Calu3 (cell line): Measurements from ENCODE around the gene TMEM258. TPM values are rescaled to one million over a fixed set of nuclear protein-coding genes. Genes with fewer than 3 reads are reported as not detected.

Experiments
- BruUV-seq: library from RNA; stranded (reverse); fragments of 400-500 nt; replicated peaks from 2 replicates; lab custom pipeline; 2021; lab: Mats Ljungman, UMichigan
- CTCF ChIA-PET: fragments of 300-600 bp; sonication (Branson Sonifier 250); formaldehyde crosslinking; loops from one replicate; lab custom pipeline; 2022; ENCODE audit warnings: antibody characterized with exemption; lab: Charles Lee
- DNase-seq: peaks from one replicate; pipeline ENCODE4 v3.0.0; 2022
- H3K27ac Mint-ChIP-seq: one replicate; pipeline ENCODE4 v1.8.0; 2022; ENCODE audit warnings: mixed read lengths; ENCODE audit not compliant: unreplicated experiment
- H3K27me3 Mint-ChIP-seq: one replicate; pipeline ENCODE4 v1.8.0; 2022; ENCODE audit warnings: mixed read lengths; ENCODE audit not compliant: unreplicated experiment
- H3K36me3 Mint-ChIP-seq: one replicate; pipeline ENCODE4 v1.8.0; 2022; ENCODE audit warnings: mild to moderate bottlenecking, moderate library complexity, mixed read lengths; ENCODE audit not compliant: insufficient read depth, unreplicated experiment
- H3K4me1 Mint-ChIP-seq: one replicate; pipeline ENCODE4 v1.8.0; 2022; ENCODE audit warnings: mild to moderate bottlenecking, low read depth, mixed read lengths; ENCODE audit not compliant: unreplicated experiment
- H3K4me3 Mint-ChIP-seq: one replicate; pipeline ENCODE4 v1.8.0; 2022; ENCODE audit warnings: mild to moderate bottlenecking, low read depth, moderate library complexity, mixed read lengths; ENCODE audit not compliant: unreplicated experiment
- H3K9me3 Mint-ChIP-seq: one replicate; pipeline ENCODE4 v1.8.0; 2022; ENCODE audit warnings: low read depth, mixed read lengths; ENCODE audit not compliant: unreplicated experiment
- CTCF ChIP-seq: fragments of 200-600 bp; IDR thresholded peaks from one replicate; pipeline ENCODE4 v1.8.0; 2022; ENCODE audit warnings: antibody characterized with exemption; ENCODE audit not compliant: unreplicated experiment
- intact Hi-C: fragments of 100-400 bp; cut with micrococcal nuclease; formaldehyde crosslinking; loops from one replicate; pipeline ENCODE4 v1.10.0; 2022; ENCODE audit not compliant: unreplicated experiment
- total RNA-seq: library from RNA; stranded (reverse); gene quantifications from 2 replicates; pipeline ENCODE4 v1.2.3, GENCODE V29; 2022

Gene TMEM258
- total RNA-seq, 1 experiment from 2014 or later = 146 TPM

DNA sequence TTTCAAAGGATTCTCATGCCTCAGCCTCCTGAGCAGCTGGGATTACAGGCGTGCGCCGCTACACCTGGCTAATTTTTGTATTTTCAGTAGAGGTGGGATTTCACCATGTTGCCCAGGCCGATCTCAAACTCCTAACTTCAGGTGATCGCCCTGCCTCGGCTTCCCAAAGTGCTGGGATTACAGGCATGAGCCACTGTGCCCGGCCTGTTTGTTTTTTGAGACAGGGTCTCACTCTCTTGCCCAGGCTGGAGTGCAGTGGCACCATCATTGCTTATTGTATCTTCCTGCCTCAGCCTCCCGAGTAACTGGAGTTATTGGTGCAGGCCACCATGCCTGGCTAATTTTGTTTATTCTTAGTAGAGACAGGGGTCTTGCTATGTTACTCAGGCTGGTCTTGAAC, 43.8 kb upstream of the TMEM258 start:
- intact Hi-C loops = no loop called here
- no peak for DNase-seq
- TF ChIP-seq CTCF = no peak
- Mint-ChIP-seq H3K4me1 (no peaks in the 10 kb centered on the region), H3K9me3 (no peaks in the 10 kb centered on the region), H3K4me3 (no peak overlapping the region), H3K36me3 (no peaks in the 10 kb centered on the region), H3K27me3 (peaks cover 52% of the 10 kb centered on the region), H3K27ac (no peak overlapping the region)
- BruUV-seq = no TSS peak
- CTCF ChIA-PET = no interaction called here

DNA sequence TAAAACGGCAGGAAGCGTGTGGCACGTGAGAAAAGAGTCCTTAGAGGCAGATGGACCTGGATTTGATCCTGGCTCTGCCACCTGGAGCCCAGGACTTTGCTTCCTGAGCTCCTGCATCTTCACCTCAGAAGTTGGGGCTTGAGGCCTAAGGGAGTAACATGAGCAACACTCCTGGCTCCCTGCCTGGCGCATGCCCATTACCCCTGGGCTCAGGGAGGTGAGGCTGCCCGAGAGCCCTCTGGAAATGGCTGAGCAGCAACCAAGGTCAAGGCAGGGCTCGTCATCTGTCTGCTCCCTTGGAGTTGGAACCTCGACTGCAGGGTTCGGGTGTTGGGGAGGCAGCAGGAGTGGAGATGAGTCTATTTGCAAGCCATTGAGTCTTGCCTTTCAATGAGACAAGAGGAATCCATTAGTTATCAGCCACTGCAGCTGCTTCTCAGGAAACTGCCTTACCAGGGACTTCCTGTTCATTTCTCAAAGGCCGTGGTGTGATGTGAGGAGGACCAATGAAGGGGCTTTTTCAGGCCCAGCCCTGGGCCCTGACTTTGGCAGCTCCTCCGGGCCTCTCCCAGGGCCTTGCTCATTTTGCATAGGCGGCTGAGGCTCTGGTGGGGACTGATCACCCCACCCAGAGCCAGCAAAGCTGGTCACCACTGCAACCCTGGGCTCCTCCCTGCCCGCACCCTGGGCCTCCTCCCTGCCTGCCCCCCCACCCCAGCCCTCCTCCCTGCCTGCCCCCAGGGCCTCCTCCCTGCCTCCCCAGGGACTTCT, 42.1 kb upstream of the TMEM258 start:
- DNase-seq = no peak
- Mint-ChIP-seq H3K27me3 (peaks cover 67% of the 10 kb centered on the region), H3K4me3 (no peak overlapping the region), H3K36me3 (peaks cover 2% of the 10 kb centered on the region), H3K9me3 (no peaks in the 10 kb centered on the region), H3K4me1 (no peaks in the 10 kb centered on the region), H3K27ac (no peak overlapping the region)
- intact Hi-C loops = no loop called here
- BruUV-seq = no TSS peak
- CTCF ChIA-PET = interaction anchor here (0.6 to 0.7 kb wide), 2 partner anchors 113 to 137 kb away, joined by 3 to 9 read pairs; no protein-coding TSS in a partner anchor
- TF ChIP-seq CTCF = no peak

DNA sequence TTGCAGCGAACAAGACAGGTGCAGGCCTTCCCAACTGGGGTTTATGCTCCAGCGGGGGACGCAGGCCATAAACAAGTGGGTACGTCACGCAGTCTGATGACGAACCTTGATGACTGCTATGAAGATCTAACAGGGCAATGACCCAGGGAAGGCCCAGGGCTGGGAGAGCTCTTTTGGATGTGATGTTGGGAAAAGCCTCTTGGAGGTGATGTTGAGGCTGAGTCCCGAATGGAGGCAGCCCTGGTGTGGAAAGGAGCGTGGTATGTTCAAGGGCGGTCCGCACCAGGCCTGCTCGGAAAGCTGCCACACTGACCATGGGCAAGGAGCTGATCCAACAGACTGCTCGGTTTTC, 41.5 kb upstream of the TMEM258 start:
- no peak for DNase-seq
- H3K4me3 Mint-ChIP-seq = no peak overlapping the region
- BruUV-seq = no TSS peak
- peaks cover 5% of the 10 kb centered on the region for H3K36me3 Mint-ChIP-seq
- intact Hi-C loops = no loop called here
- H3K27ac Mint-ChIP-seq = no peak overlapping the region
- H3K4me1 Mint-ChIP-seq = no peaks in the 10 kb centered on the region
- no peaks in the 10 kb centered on the region for H3K9me3 Mint-ChIP-seq
- CTCF ChIA-PET = interaction anchor here (0.6 kb wide), 1 partner anchor 138 kb away, joined by 9 read pairs; no protein-coding TSS in a partner anchor
- no peak for TF ChIP-seq CTCF
- H3K27me3 Mint-ChIP-seq = peaks cover 67% of the 10 kb centered on the region

DNA sequence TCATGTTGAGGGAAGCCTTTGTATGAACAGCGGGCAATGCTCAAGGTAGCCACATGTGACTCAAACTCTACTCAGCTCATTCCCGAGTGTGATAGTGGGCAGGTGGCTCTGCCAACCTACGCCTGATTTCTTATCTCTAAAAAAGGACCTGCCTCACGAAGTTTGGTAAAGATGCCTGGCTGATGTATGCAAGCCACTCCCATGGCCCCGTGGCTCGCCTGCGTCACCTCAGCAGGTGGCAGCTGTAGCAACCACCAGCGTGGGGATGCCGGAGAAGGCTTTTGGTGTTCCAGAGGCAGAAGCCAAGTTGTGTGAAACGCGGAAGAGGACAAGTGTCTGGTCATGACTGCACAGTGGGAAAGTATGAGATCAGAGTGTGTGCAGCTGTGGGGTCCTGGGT, 41.1 kb upstream of the TMEM258 start:
- CTCF ChIA-PET = no interaction called here
- no peaks in the 10 kb centered on the region for H3K4me1 Mint-ChIP-seq
- DNase-seq = no peak
- H3K27ac Mint-ChIP-seq = no peak overlapping the region
- no peak overlapping the region for H3K4me3 Mint-ChIP-seq
- intact Hi-C loops = no loop called here
- no TSS peak for BruUV-seq
- no peaks in the 10 kb centered on the region for H3K9me3 Mint-ChIP-seq
- TF ChIP-seq CTCF = no peak
- H3K27me3 Mint-ChIP-seq = peaks cover 66% of the 10 kb centered on the region
- H3K36me3 Mint-ChIP-seq = peaks cover 5% of the 10 kb centered on the region
